NCI-H526 (cell line): ENCODE results near the gene PTPRCAP.
A peak's percentile ranks its signal among the peaks of the same experiment; 100 is the strongest.
"Not testable (repeated sequence)": the region's sequence is repeated elsewhere in the genome, so short reads cannot be mapped to it uniquely, and the experiment has no call there.

Source experiments
- DNase-seq, 2 experiments: peaks; one replicate each; lab custom pipeline; 2025; lab: John Stamatoyannopoulos, UW

PTPRCAP gene

GRCh38 chr11:67409261-67409666 lies 28.2 kb downstream of the PTPRCAP start:
- no peak for DNase-seq

GRCh38 chr11:67408437-67409200 lies 28.9 kb downstream of the PTPRCAP start:
- DNase-seq, result no peak

GRCh38 chr11:67407688-67408163 lies 29.8 kb downstream of the PTPRCAP start:
- no peak for DNase-seq

- DNase-seq, result peak in 1 of 2 experiments; percentile 60
Measured at GRCh38 chr11:67406969-67407687, 30.4 kb downstream of the PTPRCAP start.

GRCh38 chr11:67406420-67406968 lies 31.0 kb downstream of the PTPRCAP start:
- no peak for DNase-seq

GRCh38 chr11:67405688-67406339 lies 31.7 kb downstream of the PTPRCAP start:
- no peak for DNase-seq

- no peak for DNase-seq
Measured at GRCh38 chr11:67405196-67405567, 32.3 kb downstream of the PTPRCAP start.

- no peak for DNase-seq
Measured at GRCh38 chr11:67404515-67405195, 32.8 kb downstream of the PTPRCAP start.

GRCh38 chr11:67403085-67403484 lies 34.4 kb downstream of the PTPRCAP start:
- not testable (repeated sequence) for DNase-seq

GRCh38 chr11:67402192-67402839 lies 35.2 kb downstream of the PTPRCAP start:
- DNase-seq, result not testable (repeated sequence)

- peak; percentile 58 to 95 for DNase-seq
Measured at GRCh38 chr11:67401495-67402191, 35.8 kb downstream of the PTPRCAP start, which contains the start of gene PPP1CA. TSS of gene PPP1CA (minus strand) at chr11:67401858. CDS start at chr11:67401782, 76 bp downstream.

- DNase-seq, result peak in 1 of 2 experiments; percentile 46
Measured at GRCh38 chr11:67400942-67401494, 36.5 kb downstream of the PTPRCAP start.

GRCh38 chr11:67400251-67400941 lies 37.1 kb downstream of the PTPRCAP start:
- no peak for DNase-seq

GRCh38 chr11:67398661-67399563 lies 38.6 kb downstream of the PTPRCAP start:
- no peak for DNase-seq

- DNase-seq, result no peak
Measured at GRCh38 chr11:67397986-67398660, 39.4 kb downstream of the PTPRCAP start.

- DNase-seq, result no peak
Measured at GRCh38 chr11:67397536-67397935, 39.9 kb downstream of the PTPRCAP start.

- no peak for DNase-seq
Measured at GRCh38 chr11:67396587-67397389, 40.7 kb downstream of the PTPRCAP start.
